MM.1S (cell line): ENCODE data around the gene GRIA3.

Source experiments
- CTCF ChIP-seq: fragments of 300-600 bp; sonication (generic); IDR thresholded peaks from 2 replicates; pipeline ENCODE4 v1.5.1; 2016; ENCODE audit warnings: antibody characterized with exemption, low read length, mixed read lengths
- EZH2phosphoT487 ChIP-seq: fragments of 300-600 bp; sonication (generic); IDR thresholded peaks from 2 replicates; pipeline ENCODE4 v1.6.1; 2018; ENCODE audit warnings: antibody characterized with exemption, low read length

DNA sequence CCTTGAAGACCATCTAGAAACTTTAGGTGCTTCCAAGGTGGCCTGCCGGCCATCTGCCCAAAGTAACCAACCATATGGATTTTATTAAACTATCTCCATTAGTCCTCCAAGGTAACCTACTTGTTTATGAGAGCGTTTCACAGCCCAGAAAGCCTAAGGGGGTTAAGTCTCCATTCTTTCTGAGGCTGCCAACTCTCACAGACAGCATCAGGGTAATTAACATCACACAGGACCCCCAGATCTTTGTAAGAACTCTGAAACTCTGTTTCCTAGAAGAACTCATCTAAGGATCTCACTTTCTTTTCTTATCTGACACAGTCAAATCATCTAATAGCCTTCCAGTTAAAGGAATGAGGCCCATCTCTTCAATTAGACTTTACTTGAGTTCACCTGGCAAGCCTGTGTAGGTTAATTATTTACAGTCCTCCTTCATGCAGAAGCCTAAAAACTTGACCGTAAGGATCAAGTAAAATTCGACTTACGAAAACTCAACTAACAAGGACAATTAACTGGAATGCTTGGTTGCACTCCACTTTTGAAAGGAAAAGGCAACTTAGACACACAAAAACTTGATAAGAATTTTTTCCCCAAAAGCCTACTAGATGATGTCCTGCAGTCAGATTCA lies 252.5 kb downstream of the GRIA3 start:
- no peak for TF ChIP-seq CTCF
- no peak for TF ChIP-seq EZH2phosphoT487
